Activated CD8-positive, alpha-beta T cell treated with anti-CD3 and anti-CD28 coated beads for 36 hours (primary cell): Measurements from ENCODE around the gene C1RL. TPM values are rescaled to one million over a fixed set of nuclear protein-coding genes. Genes with fewer than 3 reads are reported as not detected.
A peak's percentile ranks its signal among the peaks of the same experiment; 100 is the strongest.

Source experiments
- ATAC-seq: fragments of 200-7000 bp; cut with Tn5 transposase; one replicate; pipeline ENCODE4 v1.10.0; 2021; ENCODE audit warnings: mild to moderate bottlenecking, moderate library complexity
- CTCF ChIA-PET: fragments of 350-600 bp; sonication (Branson Sonifier 250); formaldehyde crosslinking; loops from one replicate; lab custom pipeline; 2021; ENCODE audit warnings: antibody characterized with exemption; lab: Charles Lee
- POLR2A ChIA-PET: fragments of 350-600 bp; sonication (Branson Sonifier 250); formaldehyde crosslinking; loops from one replicate; lab custom pipeline; 2021; ENCODE audit warnings: antibody characterized with exemption; lab: Charles Lee
- DNase-seq: peaks from one replicate; pipeline ENCODE4 v3.0.0-alpha.2; 2020
- H3K27ac Mint-ChIP-seq: one replicate; pipeline ENCODE4 v1.8.0; 2021; ENCODE audit warnings: mild to moderate bottlenecking, mixed read lengths
- H3K27me3 Mint-ChIP-seq: one replicate; pipeline ENCODE4 v1.8.0; 2021; ENCODE audit warnings: mixed read lengths
- H3K36me3 Mint-ChIP-seq: one replicate; pipeline ENCODE4 v1.8.0; 2021; ENCODE audit warnings: low read depth, mixed read lengths
- H3K4me1 Mint-ChIP-seq: one replicate; pipeline ENCODE4 v1.8.0; 2021; ENCODE audit warnings: low read depth, mixed read lengths
- H3K4me3 Mint-ChIP-seq: one replicate; pipeline ENCODE4 v1.8.0; 2021; ENCODE audit warnings: mild to moderate bottlenecking, moderate library complexity, mixed read lengths
- H3K9me3 Mint-ChIP-seq: one replicate; pipeline ENCODE4 v1.8.0; 2021; ENCODE audit warnings: mixed read lengths
- intact Hi-C: fragments of 100-400 bp; cut with micrococcal nuclease; formaldehyde crosslinking; loops from one replicate; pipeline ENCODE4 v1.10.0; 2022
- total RNA-seq, 2 experiments: library from RNA; stranded (reverse); gene quantifications; one replicate each; pipeline ENCODE4 v1.2.3, GENCODE V29; 2021
- TF ChIP-seq, protein P1 (sequence below): fragments of 200-600 bp; IDR thresholded peaks from one replicate; pipeline ENCODE4 v1.8.0; 2022; ENCODE audit warnings: antibody characterized with exemption, mild to moderate bottlenecking

The C1RL gene
- total RNA-seq, 2 experiments from 2014 or later: 10.5 to 11.8 TPM

GRCh38 chr12:7093892-7094291 lies 15.1 kb downstream of the C1RL start:
- DNase-seq (no peak), ATAC-seq (no peak)
- Mint-ChIP-seq H3K4me1 (peaks cover 6% of the 10 kb centered on the region), H3K27me3 (no peaks in the 10 kb centered on the region), H3K4me3 (no peak overlapping the region), H3K9me3 (no peaks in the 10 kb centered on the region), H3K27ac (no peak overlapping the region), H3K36me3 (peaks cover 4% of the 10 kb centered on the region)
- TF ChIP-seq, protein P1, sequence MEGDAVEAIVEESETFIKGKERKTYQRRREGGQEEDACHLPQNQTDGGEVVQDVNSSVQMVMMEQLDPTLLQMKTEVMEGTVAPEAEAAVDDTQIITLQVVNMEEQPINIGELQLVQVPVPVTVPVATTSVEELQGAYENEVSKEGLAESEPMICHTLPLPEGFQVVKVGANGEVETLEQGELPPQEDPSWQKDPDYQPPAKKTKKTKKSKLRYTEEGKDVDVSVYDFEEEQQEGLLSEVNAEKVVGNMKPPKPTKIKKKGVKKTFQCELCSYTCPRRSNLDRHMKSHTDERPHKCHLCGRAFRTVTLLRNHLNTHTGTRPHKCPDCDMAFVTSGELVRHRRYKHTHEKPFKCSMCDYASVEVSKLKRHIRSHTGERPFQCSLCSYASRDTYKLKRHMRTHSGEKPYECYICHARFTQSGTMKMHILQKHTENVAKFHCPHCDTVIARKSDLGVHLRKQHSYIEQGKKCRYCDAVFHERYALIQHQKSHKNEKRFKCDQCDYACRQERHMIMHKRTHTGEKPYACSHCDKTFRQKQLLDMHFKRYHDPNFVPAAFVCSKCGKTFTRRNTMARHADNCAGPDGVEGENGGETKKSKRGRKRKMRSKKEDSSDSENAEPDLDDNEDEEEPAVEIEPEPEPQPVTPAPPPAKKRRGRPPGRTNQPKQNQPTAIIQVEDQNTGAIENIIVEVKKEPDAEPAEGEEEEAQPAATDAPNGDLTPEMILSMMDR: no peak
- CTCF ChIA-PET: interaction anchor here (1.9 to 2.7 kb wide), 3 partner anchors 9 to 23 kb away, joined by 6 to 13 read pairs (median 12); no protein-coding TSS in a partner anchor
- intact Hi-C loops: no loop called here
- POLR2A ChIA-PET: interaction anchor here (1.0 to 2.4 kb wide), 2 partner anchors 76 to 150 kb away, joined by 6 to 14 read pairs; partner anchors contain the start of genes C12orf57, LPCAT3 and RNU7-1

GRCh38 chr12:7093486-7093885 lies 15.5 kb downstream of the C1RL start:
- Mint-ChIP-seq H3K4me3 (no peak overlapping the region), H3K36me3 (peaks cover 3% of the 10 kb centered on the region), H3K4me1 (peaks cover 6% of the 10 kb centered on the region), H3K27me3 (no peaks in the 10 kb centered on the region), H3K27ac (no peak overlapping the region), H3K9me3 (no peaks in the 10 kb centered on the region)
- DNase-seq (no peak), ATAC-seq (no peak)
- TF ChIP-seq, protein P1: no peak
- CTCF ChIA-PET: interaction anchor here (1.3 to 2.7 kb wide), 5 partner anchors 9 to 95 kb away, joined by 3 to 13 read pairs (median 6); no protein-coding TSS in a partner anchor
- POLR2A ChIA-PET: interaction anchor here (0.8 to 2.4 kb wide), 5 partner anchors 9 to 149 kb away, joined by 3 to 14 read pairs (median 4); partner anchors contain the start of genes C12orf57, C1RL, LPCAT3 and RNU7-1
- intact Hi-C loops: no loop called here

DNA sequence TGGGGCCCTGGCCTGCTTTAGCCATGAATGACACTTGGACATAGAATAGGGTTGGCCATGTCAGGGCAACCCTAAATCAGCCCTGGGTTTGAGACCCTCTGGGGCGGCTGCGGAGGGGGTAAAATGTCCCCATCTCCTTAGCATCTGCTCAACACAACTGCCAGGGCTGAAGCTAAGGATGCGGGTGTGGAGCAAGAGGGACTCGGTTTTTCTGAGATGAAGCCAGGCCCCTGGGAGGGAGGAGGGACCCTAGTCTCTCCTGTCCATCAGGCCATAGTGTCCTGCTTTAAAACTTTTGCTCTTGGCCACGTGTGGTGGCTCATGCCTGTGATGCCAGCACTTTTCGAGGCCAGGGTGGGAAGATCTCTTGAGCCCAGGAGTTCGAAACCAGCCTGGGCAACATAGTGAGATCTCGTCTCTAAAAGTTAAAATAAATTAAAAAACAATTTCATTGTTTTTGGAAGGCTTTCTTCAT lies 16.0 kb downstream of the C1RL start:
- Mint-ChIP-seq H3K27me3 (no peaks in the 10 kb centered on the region), H3K27ac (no peak overlapping the region), H3K4me3 (no peak overlapping the region), H3K9me3 (no peaks in the 10 kb centered on the region), H3K4me1 (peaks cover 6% of the 10 kb centered on the region), H3K36me3 (no peaks in the 10 kb centered on the region)
- intact Hi-C loops: no loop called here
- CTCF ChIA-PET: interaction anchor here (1.0 to 2.7 kb wide), 6 partner anchors 10 to 94 kb away, joined by 3 to 13 read pairs (median 4); no protein-coding TSS in a partner anchor
- POLR2A ChIA-PET: interaction anchor here (0.8 to 2.4 kb wide), 5 partner anchors 9 to 149 kb away, joined by 3 to 14 read pairs (median 4); partner anchors contain the start of genes C12orf57, C1RL, LPCAT3 and RNU7-1
- TF ChIP-seq, protein P1: no peak
- DNase-seq (no peak), ATAC-seq (peak; percentile 9)

DNA sequence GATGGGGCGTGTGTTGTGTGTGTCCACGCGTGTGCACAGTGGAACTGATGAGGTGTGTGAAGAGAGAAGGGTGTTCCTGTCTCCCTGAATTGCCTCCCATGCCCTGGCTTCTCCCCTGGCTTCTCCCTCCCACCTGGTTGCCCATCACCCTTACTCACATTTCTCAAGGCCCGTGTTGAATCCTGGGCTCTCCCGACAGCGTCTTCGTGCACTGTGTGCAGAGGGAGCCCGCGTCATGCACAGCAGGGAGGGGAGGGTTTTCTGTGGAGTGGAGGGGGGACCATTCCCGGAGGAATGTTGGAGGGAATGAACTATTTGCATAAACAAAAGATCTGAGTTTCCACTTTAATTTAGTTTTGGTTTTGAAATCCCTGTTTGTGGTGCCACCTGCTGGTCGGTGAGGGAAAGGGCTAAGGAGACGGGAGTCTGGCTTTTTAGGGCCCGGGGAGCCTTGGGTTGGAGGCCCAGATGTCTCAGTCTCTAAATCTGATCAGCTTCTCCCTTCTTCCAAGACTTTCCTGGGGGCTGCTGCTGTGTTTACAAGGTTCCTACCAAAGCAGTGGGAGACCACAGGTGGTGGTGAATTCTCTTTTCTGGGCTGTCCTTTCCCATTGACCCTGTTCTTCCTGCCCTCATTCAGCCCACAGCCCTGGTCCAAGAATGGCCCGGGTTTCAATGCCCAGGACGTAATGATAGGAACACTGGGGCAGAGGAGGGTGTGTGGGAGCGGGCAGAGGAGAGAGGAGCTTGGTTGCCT lies 16.6 kb downstream of the C1RL start, which contains the start of gene C1R:
C1R (minus strand) TSS at position 217 of the 757 bp plus-strand sequence; CDS start at position 160, 57 bp downstream.
- CTCF ChIA-PET: interaction anchor here (1.0 to 2.7 kb wide), 6 partner anchors 10 to 94 kb away, joined by 3 to 13 read pairs (median 4); no protein-coding TSS in a partner anchor
- peak within 1 kb of the TSS; percentile 75 for H3K4me3 Mint-ChIP-seq
- TF ChIP-seq, protein P1: peak; percentile 91
- intact Hi-C loops: no loop called here
- no peaks in the 10 kb centered on the region for H3K9me3 Mint-ChIP-seq
- peak within 1 kb of the TSS; percentile 77 for H3K27ac Mint-ChIP-seq
- ATAC-seq (peak; percentile 86), DNase-seq (peak; percentile 81)
- no peaks in the 10 kb centered on the region for H3K27me3 Mint-ChIP-seq
- POLR2A ChIA-PET: interaction anchor here (0.8 to 2.4 kb wide), 5 partner anchors 10 to 148 kb away, joined by 3 to 14 read pairs (median 4); partner anchors contain the start of genes C12orf57, C1RL, LPCAT3 and RNU7-1
- peaks cover 6% of the 10 kb centered on the region for H3K4me1 Mint-ChIP-seq
- H3K36me3 Mint-ChIP-seq: no peaks in the 10 kb centered on the region
